Activated CD8-positive, alpha-beta memory T cell treated with anti-CD3 and anti-CD28 coated beads, Interleukin-2, amount 50 U/mL, for 24 hours (primary cell): ENCODE measurements around the gene NOTCH1.

Source experiments
- DNase-seq: peaks from one replicate; pipeline ENCODE4 v3.0.0-alpha.2; 2020; ENCODE audit errors: extremely low read depth

Gene NOTCH1

GRCh38 chr9:136531904-136532798, 13.7 kb downstream of the NOTCH1 start:
- DNase-seq = no peak

DNA sequence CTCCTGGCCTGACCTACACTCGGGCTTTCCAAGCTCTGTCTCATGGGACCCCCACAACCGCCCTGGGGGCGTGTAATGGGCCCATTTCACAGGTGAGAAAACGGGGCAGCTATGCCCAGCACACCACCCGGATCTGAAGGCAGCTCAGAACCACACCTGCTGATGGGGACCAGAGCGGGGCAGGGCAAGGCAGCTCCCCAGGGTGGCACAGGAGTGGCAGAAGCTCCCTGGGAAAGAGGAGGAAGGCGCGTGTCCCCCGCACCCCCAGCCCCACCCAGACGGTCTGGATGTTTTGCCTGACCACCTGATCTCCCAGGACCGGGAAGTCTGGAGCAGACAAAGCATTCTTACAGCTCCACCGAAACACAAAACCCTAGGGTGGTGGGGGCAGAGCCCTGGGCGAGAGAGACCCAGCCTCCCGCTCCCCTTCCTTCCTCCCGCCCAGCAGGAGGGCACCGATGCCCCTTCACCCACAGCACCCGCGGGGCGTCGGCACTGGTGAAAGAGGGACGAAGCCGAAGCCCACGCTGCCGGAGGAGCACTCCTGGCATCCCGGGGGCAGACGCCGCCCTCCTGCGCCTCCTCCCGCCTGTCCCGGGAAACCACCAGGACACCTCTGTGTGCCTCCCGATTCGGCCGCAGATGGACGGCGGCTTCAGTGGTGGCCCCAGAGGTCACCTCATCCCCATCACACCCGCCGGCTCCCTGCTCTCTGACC, 14.5 kb downstream of the NOTCH1 start:
- DNase-seq = no peak

GRCh38 chr9:136530461-136531089, 15.3 kb downstream of the NOTCH1 start:
- DNase-seq = no peak

- DNase-seq = no peak
These were observed 16.1 kb downstream of the NOTCH1 start for GRCh38 chr9:136529516-136530460.

DNA sequence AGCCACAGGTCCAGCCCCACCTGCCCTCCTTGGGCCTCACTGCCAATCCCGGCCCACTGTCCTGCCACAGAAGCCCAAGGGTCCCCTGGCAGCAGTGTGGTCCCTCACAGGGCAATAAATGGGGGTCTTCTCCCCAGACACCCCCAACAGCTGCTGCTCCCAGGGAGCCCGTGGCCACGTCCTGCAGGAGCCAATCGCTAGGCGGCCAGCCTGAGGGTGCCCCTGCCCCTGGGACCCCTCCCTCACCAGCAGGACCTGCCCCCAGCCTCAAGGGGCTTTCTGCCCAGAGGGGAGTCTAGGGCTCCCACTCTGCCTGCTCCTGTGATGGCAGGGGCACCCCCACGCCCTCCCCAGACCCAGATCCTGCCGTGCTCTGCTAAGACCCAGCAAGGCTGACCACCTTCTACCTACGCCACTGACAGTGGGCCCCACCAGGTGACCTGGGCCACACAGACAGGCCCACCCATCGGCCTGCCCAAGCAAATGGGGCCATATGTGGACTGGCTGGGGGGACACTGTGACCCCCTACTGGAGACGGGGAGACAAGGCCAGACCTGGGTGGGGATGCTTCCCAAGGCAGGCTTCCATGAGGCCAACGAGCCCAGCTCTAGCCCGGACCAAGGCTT, 17.0 kb downstream of the NOTCH1 start:
- no peak for DNase-seq

DNA sequence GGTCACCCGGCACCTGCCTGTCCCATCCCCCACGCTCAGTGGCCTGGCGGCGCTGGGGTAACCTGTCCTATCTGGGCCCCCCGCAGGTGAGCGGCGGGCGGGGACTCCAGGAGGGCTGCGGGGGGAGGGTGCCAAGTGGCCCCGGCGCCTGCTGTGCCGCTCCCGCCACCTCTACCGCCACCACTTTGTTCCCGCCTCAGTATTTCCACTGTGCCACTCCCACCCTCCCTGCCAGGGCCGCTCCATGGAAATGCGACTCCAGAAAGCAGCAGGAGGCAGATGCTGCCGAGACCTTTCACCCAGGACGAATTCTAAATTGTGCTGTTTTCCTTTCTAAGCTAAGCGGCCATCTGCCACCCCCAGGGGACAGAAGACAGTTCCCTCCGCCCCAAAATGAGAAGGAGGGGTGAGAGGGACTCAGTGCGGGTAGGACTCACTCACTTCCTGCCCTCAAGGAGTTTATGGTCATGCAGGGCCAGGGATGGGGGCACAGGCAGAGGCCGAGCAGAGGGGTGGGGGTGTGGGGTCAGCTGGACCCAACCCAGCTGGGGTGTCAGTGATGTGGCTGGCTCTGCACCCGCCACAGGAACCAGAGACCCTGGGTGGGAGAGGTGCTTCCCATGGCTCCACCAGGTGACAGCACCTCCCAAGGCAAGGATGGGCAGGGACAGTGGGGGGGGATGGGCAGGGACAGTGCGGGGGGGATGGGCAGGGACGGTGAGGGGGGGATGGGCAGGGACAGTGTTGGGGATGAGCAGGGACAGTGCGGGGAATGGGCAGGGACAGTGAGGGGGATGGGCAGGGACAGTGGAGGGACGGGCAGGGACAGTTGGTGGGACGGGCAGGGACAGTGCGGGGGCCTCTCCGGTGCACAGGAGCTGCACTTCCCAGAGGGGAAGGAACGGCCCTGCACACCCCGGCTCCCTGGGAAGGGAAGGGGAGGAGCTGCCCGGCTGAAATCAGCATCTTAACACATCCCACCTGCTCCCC, 17.8 kb downstream of the NOTCH1 start:
- DNase-seq = no peak

- no peak for DNase-seq
These were observed 18.7 kb downstream of the NOTCH1 start for GRCh38 chr9:136527131-136527530.

GRCh38 chr9:136526625-136527066, 19.2 kb downstream of the NOTCH1 start:
- no peak for DNase-seq

- DNase-seq = no peak
These were observed 19.9 kb downstream of the NOTCH1 start for GRCh38 chr9:136525841-136526499.

DNA sequence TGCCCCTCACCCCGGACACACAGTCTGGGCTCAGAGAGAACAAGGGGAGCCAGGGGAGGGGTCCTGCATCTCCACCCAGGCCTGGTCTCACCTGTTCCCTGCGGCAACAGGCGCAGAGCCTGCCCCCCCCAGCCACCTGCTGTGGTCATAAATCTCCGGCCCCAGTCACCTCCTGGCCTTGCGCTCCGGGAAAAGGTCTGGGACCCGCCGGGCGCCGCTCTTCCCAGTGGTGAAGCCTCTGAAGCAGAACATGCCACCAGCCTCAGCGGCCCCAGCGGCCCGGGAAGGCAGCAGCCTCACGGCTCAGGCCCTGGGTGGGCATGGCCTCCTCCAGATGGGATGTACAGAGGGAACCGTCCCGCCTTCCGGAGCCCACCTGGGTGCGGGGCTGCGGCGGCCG, 20.6 kb downstream of the NOTCH1 start:
- DNase-seq = no peak

DNA sequence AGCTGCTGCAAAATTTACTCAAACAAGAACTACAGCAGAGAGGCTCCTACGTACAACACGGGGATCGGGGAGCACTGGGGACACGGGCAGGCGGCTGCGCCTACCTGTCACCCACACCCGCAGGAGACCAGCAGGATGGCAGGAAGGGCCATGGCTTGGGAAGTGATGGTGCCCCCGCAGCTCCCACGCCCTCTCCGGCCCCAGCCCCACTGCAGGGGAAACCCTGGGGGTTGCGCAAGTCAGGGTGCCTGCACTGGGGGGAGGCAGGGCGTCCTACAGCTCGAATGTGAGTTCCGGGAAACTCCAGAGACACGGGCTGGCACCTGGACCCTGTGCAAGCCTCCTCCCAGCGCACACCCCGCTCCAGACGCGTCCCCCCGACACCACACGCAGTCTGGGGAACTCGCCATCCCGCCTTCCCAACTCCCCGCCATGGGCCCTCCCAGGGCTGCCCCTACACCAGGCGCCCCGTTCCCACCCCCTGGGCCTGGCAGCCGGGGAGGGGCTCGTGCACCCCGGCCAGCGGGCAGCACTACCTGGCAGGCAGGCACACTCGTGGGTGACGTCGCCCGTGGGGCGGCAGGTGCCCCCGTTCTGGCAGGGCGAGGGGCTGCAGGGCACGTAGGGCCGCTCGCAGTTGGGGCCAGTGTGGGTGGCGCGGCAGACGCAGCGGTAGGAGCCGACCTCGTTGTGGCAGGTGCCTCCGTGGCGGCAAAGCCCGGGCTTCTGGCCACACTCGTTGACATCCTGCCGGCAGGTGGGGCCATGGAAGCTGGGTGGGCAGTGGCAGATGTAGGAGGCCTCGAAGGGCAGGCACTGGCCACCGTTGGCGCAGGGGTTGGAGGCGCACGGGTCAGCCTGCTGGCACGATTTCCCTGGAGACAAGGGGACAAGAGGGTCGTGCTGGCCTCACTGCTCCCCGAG, 23.3 kb downstream of the NOTCH1 start:
- no peak for DNase-seq

DNA sequence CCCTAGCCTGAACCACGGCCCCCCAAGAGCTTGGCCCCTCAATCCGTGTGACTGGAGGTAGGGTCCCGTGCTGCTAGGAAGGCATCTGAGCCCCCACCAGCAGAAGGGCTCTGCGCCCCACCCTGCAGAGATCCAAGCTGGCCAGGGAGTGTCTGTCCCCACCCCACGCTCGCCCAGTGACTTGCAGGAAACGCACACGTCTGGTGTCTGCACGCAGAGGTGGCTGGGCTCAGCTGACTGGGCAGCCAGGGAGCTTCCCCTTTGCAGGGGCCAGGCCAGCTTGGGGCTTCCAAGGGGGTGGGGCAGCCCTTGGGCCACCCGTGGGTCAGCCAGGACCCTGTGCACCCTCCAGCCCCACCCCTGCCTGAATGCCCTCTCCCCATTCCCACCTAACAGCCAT, 24.3 kb downstream of the NOTCH1 start:
- DNase-seq = no peak

- DNase-seq = no peak
These were observed 25.8 kb downstream of the NOTCH1 start for GRCh38 chr9:136520053-136520540.

- no peak for DNase-seq
These were observed 26.4 kb downstream of the NOTCH1 start for GRCh38 chr9:136519263-136520052.

DNA sequence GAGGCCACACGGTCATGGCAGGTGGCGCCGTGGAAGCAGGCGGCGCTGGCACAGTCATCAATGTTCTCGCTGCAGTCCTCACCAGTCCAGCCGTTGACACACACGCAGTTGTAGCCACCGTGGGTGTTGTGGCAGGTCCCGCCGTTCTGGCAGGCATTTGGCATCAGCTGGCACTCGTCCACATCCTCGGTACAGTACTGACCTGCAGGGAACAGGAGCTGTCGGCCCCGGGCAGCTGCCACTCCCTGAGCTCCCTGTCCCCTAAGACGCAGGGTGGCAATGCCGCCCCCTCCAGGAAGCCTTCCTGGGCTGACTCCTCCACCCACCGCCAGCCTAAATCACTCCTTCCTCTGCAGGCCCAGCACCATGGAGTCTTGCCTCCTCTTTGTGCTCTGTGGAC, 27.2 kb downstream of the NOTCH1 start:
- no peak for DNase-seq

GRCh38 chr9:136517950-136518349, 27.9 kb downstream of the NOTCH1 start:
- no peak for DNase-seq
